Testis (tissue), 2 donors: ENCODE measurements around the gene RALGPS1.

Experiments used
- POLR2A ChIP-seq: fragments of 450-650 bp; IDR thresholded peaks from one replicate; pipeline ENCODE4 v1.6.1; 2017; ENCODE audit warnings: antibody characterized with exemption, mild to moderate bottlenecking, moderate library complexity
- TF ChIP-seq, protein P1 (sequence below), 3 experiments: fragments of 450-650 bp in 2 of 3; fragments of 200-600 bp in 1 of 3; sonication (generic) in 1 of 3; IDR thresholded peaks; one replicate each; pipeline ENCODE4 v1.5.1; 2016 to 2019; ENCODE audit warnings: antibody characterized with exemption in 3 of 3, mild to moderate bottlenecking in 2 of 3, moderate library complexity in 1 of 3

DNA sequence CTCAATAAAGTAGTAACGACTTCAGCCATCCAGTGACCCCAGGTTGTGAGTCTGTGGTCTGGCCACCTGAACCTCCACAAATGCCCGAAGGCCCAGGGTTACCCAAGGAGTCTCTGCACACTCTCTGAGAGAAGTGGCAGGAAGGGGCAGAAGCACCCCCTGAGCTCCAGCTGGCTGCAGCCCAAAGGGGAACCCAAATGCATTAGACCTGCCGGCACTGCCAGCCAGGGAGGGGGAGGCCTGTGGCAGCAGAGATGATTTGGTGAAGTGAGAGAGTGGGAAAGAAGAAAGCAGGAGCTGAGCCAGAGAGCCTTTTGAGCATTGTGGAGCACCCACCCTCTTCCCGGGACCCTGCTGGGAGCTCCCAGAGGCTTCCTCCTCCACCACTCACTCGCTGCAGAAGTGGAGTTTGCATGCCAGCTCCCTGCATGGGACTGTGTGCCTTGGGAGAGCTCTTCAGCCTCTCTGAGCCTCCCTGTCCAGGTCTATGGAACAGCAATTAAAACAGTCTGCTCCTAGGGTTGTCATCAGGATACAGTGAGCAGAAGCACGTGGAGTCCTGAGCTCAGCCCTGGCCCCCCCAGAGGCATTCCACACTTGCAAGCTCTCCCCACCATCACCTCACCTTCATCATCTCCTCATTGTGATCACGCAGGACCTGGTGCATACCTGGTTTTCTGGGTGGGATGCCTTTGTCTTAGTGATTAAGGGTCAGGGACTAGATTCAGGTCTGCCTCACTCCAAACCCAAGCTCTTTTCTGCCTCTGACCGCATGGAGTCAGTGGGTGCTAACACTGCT is 221.7 kb downstream of the RALGPS1 start:
- TF ChIP-seq POLR2A: no peak
- TF ChIP-seq, protein P1, sequence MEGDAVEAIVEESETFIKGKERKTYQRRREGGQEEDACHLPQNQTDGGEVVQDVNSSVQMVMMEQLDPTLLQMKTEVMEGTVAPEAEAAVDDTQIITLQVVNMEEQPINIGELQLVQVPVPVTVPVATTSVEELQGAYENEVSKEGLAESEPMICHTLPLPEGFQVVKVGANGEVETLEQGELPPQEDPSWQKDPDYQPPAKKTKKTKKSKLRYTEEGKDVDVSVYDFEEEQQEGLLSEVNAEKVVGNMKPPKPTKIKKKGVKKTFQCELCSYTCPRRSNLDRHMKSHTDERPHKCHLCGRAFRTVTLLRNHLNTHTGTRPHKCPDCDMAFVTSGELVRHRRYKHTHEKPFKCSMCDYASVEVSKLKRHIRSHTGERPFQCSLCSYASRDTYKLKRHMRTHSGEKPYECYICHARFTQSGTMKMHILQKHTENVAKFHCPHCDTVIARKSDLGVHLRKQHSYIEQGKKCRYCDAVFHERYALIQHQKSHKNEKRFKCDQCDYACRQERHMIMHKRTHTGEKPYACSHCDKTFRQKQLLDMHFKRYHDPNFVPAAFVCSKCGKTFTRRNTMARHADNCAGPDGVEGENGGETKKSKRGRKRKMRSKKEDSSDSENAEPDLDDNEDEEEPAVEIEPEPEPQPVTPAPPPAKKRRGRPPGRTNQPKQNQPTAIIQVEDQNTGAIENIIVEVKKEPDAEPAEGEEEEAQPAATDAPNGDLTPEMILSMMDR (IDR thresholded peaks at IDR 0.05): no peak
